GM23248 (cell line): Measurements from ENCODE around the gene MYBPC3. TPM values are rescaled to one million over a fixed set of nuclear protein-coding genes. Genes with fewer than 3 reads are reported as not detected.

Source experiments
- DNase-seq: peaks from one replicate; pipeline ENCODE4 v3.0.0-alpha.2; 2015
- H2AFZ ChIP-seq: fragments of 200-600 bp; sonication (generic); 2 replicates; pipeline ENCODE4 v1.6.1; 2016; ENCODE audit warnings: antibody characterized with exemption
- H3F3A ChIP-seq: fragments of 200-600 bp; sonication (generic); 2 replicates; pipeline ENCODE4 v1.6.1; 2016; ENCODE audit warnings: mild to moderate bottlenecking, antibody characterized with exemption, mixed run types; ENCODE audit not compliant: insufficient read depth
- H3K27ac ChIP-seq: fragments of 200-600 bp; sonication (generic); 2 replicates; pipeline ENCODE4 v1.5.1; 2016; ENCODE audit warnings: mild to moderate bottlenecking
- H3K27me3 ChIP-seq: fragments of 200-600 bp; sonication (generic); replicated peaks from 2 replicates; pipeline ENCODE4 v1.6.1; 2016; ENCODE audit warnings: mild to moderate bottlenecking; ENCODE audit not compliant: insufficient read depth
- H3K36me3 ChIP-seq: fragments of 200-600 bp; sonication (generic); 2 replicates; pipeline ENCODE4 v1.6.1; 2016; ENCODE audit warnings: low read depth, mild to moderate bottlenecking
- H3K4me1 ChIP-seq: fragments of 200-600 bp; sonication (generic); 2 replicates; pipeline ENCODE4 v1.6.1; 2016; ENCODE audit warnings: mild to moderate bottlenecking; ENCODE audit not compliant: insufficient read depth
- H3K4me2 ChIP-seq: fragments of 200-600 bp; sonication (generic); one replicate; pipeline ENCODE4 v1.6.1; 2016; ENCODE audit warnings: mild to moderate bottlenecking; ENCODE audit not compliant: unreplicated experiment
- H3K4me3 ChIP-seq: fragments of 200-600 bp; sonication (generic); 2 replicates; pipeline ENCODE4 v1.5.1; 2016; ENCODE audit warnings: mild to moderate bottlenecking
- H3K79me2 ChIP-seq: fragments of 200-600 bp; sonication (generic); 2 replicates; pipeline ENCODE4 v1.6.1; 2016; ENCODE audit warnings: mild to moderate bottlenecking; ENCODE audit not compliant: insufficient read depth
- H3K9ac ChIP-seq: fragments of 200-600 bp; sonication (generic); 2 replicates; pipeline ENCODE4 v1.6.1; 2016; ENCODE audit warnings: mild to moderate bottlenecking
- H3K9me2 ChIP-seq: fragments of 200-600 bp; sonication (generic); 2 replicates; pipeline ENCODE4 v1.6.1; 2016; ENCODE audit warnings: mixed run types, mild to moderate bottlenecking, moderate library complexity; ENCODE audit not compliant: insufficient read depth
- H3K9me3 ChIP-seq: fragments of 200-600 bp; sonication (generic); one replicate; pipeline ENCODE4 v1.6.1; 2017; ENCODE audit warnings: low read depth
- H4K20me1 ChIP-seq: fragments of 200-600 bp; sonication (generic); 2 replicates; pipeline ENCODE4 v1.6.0; 2016; ENCODE audit not compliant: insufficient read depth
- EZH2 ChIP-seq: fragments of 200-600 bp; sonication (generic); IDR thresholded peaks from 2 replicates; pipeline ENCODE4 v1.6.1; 2018; ENCODE audit warnings: antibody characterized with exemption, mild to moderate bottlenecking; ENCODE audit not compliant: insufficient read depth, poor library complexity, severe bottlenecking
- EZH2phosphoT487 ChIP-seq: fragments of 200-600 bp; sonication (generic); IDR thresholded peaks from 2 replicates; pipeline ENCODE4 v1.6.1; 2018; ENCODE audit warnings: antibody characterized with exemption, moderate library complexity, mild to moderate bottlenecking, low read depth; ENCODE audit not compliant: insufficient read depth
- WGBS, 2 experiments: methylation state at CpG; one replicate each; pipeline ENCODE4 v1.1.6; 2015 to 2017; ENCODE audit warnings: low lambda C conversion rate in 2 of 2, low coverage in 1 of 2; ENCODE audit errors: missing lambda C conversion rate in 2 of 2; 5-methylcytosine and 5-hydroxymethylcytosine counted together
- in situ Hi-C: fragments of 300-500 bp; cut with MboI; formaldehyde crosslinking; loops from 2 replicates; pipeline ENCODE4 v1.15.0; 2020
- polyA plus RNA-seq: library from polyadenylated mRNA; unstranded; fragments of >200 nt; fragmentation: Nextera tagmentation; extraction: Ambion mirVana; gene quantifications from 2 replicates; pipeline ENCODE4 v1.2.1, GENCODE V29; 2016
- total RNA-seq: library from RNA; depleted of rRNA; stranded (reverse); fragments of >200 nt; shearing (Covaris generic); gene quantifications from 2 replicates; pipeline ENCODE4 v1.2.3, GENCODE V29; 2014; rRNA removed

MYBPC3 gene
- total RNA-seq (not detected in 2 replicates), polyA plus RNA-seq (0.08 TPM in 1 of 2 replicates, not detected in the other)

DNA sequence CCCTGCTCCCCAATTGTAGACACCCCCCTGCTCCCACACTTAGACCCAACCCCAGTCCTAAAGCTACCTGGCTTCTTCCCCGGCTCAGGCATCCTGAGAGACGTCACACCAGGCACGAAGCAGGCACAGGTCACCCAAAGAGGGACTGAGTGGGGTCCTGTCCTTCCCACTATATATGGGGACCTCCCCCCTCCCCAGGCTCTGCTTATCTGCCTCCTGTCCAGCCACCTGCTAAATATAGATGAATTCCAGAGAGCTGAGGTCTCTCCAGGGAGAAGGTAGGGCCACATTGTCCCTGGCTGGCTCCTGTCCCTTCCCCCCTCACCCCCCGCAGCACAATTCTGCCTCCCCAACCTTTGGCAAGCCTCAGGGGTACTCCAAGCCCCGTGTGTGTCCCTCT, at the start of gene MYBPC3:
Gene MYBPC3, minus strand, starts transcription at position 147 of the 400 bp plus-strand sequence. Its CDS starts 55 bp downstream, at position 92.
- Histone ChIP-seq H3K27me3 (no peaks in the 10 kb centered on the region), H4K20me1 (no peaks in the 10 kb centered on the region), H3K4me1 (no peaks in the 10 kb centered on the region), H3K4me2 (no peak within 1 kb of the TSS), H3F3A (0 out of 2 replicates have a peak, but pooled peaks cover 5% of the 10 kb centered on the region), H3K9ac (no peak within 1 kb of the TSS), H3K9me3 (no peaks in the 10 kb centered on the region), H3K36me3 (no peaks in the 10 kb centered on the region), H2AFZ (no peak within 1 kb of the TSS), H3K4me3 (no peak within 1 kb of the TSS), H3K27ac (no peak within 1 kb of the TSS), H3K79me2 (no peaks in the 10 kb centered on the region), H3K9me2 (no peaks in the 10 kb centered on the region)
- DNase-seq: no peak
- in situ Hi-C loops: no loop called here
- no peak for TF ChIP-seq EZH2
- TF ChIP-seq EZH2phosphoT487: no peak
- WGBS, 2 experiments: 66 to 72% methylated on average over 5 of the region's 5 CpGs

DNA sequence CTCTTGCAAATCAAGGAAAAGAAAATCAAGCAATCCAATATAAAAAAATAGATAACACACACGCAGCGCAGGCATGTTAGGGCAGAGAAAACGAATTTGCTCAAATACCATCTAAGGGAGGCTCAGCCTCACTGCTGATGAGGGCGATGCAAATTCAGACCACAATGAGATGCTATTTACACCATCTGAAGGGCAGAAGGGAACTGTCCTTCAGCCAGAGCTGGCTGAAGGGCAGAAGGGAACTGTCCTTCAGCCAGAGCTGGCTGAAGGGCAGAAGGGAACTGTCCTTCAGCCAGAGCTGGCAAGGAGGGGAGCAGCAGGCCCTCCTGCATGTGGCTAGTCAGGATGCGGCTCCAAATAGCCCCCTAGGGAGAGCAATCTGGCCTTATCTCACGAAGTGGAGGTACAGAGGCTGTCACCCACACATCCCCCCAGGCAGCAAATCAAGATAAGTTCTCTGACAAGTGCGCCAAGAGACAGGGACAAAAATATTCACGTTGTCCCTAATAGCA, 48.3 kb upstream of the MYBPC3 start:
- Histone ChIP-seq H3K4me2 (peak overlapping the region; percentile 23), H3K9ac (0 out of 2 replicates have a peak overlapping the region, but pooled peaks have one; percentile 21), H3K27me3 (no peaks in the 10 kb centered on the region), H3K36me3 (no peaks in the 10 kb centered on the region), H3F3A (peaks cover 5% of the 10 kb centered on the region; the same call in 1 of the 2 replicates), H3K9me2 (no peaks in the 10 kb centered on the region), H3K4me1 (no peaks in the 10 kb centered on the region), H4K20me1 (no peaks in the 10 kb centered on the region), H3K4me3 (no peak overlapping the region), H3K9me3 (no peaks in the 10 kb centered on the region), H3K27ac (no peak overlapping the region), H2AFZ (peak overlapping the region; percentile 75; the same call in 1 of the 2 replicates), H3K79me2 (no peaks in the 10 kb centered on the region)
- TF ChIP-seq EZH2: no peak
- TF ChIP-seq EZH2phosphoT487: no peak
- in situ Hi-C loops: no loop called here
- 30 to 31% methylated on average over 8 of the region's 8 CpGs for WGBS, 2 experiments
- peak; percentile 24 for DNase-seq

DNA sequence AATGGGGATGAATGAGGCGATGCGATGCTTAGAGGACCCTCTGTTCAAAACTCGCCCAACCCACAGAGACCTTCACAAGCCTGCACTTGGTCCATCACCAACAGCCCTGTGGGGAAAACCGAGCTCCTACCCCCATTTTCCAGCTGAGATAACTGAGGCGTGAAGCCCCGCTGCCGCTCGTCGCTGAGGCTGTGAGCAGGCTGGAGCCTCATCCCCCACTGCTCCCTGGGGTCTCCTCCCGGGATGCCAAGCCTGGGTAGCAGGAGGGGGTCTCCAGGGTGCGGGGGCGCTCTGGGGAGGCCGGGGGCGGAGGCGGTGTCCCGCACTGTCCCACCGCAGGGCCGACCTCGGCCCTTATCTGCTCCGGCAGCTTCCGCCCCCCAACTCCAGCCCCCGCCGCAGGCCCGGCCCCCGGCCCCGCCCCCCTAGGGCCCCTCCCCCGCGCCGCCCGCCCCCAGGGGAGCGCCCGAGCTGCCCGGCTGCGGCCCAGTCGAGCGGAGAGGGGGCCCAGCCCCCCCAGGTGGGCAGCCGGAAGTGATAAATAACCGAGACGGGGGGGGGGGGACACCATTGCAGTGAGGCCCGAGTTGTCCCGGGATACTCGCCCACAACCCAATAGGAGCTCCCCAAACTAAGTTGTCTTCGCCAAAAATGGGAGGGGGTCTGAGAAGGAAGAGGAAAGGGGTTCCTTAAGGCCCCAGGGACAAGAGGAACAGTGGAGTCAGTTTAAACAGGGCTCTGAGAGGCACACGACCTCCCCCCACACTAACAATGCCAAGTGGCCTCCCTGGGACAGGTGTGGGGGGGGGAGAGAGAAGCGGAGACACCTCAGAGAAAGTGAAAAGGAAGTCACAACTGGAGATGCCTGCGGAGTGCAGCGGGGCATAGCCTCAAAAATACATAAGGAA, 47.6 kb upstream of the MYBPC3 start:
- WGBS, 2 experiments: 11 to 15% methylated on average over 20 to 23 of the region's 47 CpGs
- Histone ChIP-seq H3K4me3 (peak overlapping the region; percentile 61), H3K9ac (peak overlapping the region; percentile 46), H3K9me2 (no peaks in the 10 kb centered on the region), H3K79me2 (no peaks in the 10 kb centered on the region), H2AFZ (peak overlapping the region; percentile 75), H4K20me1 (no peaks in the 10 kb centered on the region), H3K4me2 (peak overlapping the region; percentile 23), H3K27ac (no peak overlapping the region), H3K4me1 (no peaks in the 10 kb centered on the region), H3F3A (peaks cover 5% of the 10 kb centered on the region; the same call in 1 of the 2 replicates), H3K9me3 (no peaks in the 10 kb centered on the region), H3K27me3 (no peaks in the 10 kb centered on the region), H3K36me3 (no peaks in the 10 kb centered on the region)
- DNase-seq: no peak
- no peak for TF ChIP-seq EZH2phosphoT487
- TF ChIP-seq EZH2: no peak
- in situ Hi-C loops: no loop called here

DNA sequence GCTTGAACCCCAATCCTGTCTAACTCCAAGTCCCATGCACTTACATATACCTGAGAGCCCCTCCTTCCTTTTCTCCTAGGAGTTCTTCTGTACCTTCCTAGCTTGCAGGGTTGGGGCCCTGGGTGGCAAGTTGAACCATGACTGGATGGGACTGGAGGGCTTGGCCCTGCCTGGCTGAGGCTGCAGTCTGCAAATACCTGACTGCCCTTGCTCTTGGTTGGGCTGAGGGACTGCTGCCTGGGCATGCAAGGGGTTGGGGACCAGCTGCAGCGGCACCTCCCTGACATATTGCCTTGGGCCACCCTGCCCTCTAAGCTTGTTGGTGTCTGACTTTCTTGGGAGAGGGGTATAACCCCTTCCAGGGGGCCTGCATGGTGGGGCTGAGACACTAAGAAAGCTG, 46.0 kb upstream of the MYBPC3 start:
- Histone ChIP-seq H4K20me1 (no peaks in the 10 kb centered on the region), H3K27ac (no peak overlapping the region), H2AFZ (no peak overlapping the region), H3K4me2 (no peak overlapping the region), H3K9me2 (no peaks in the 10 kb centered on the region), H3K4me1 (no peaks in the 10 kb centered on the region; the same call in 1 of the 2 replicates), H3K27me3 (no peaks in the 10 kb centered on the region), H3K4me3 (no peak overlapping the region), H3K36me3 (no peaks in the 10 kb centered on the region), H3K9me3 (no peaks in the 10 kb centered on the region), H3F3A (peaks cover 5% of the 10 kb centered on the region; the same call in 1 of the 2 replicates), H3K9ac (no peak overlapping the region), H3K79me2 (no peaks in the 10 kb centered on the region)
- in situ Hi-C loops: no loop called here
- no peak for TF ChIP-seq EZH2phosphoT487
- no peak for TF ChIP-seq EZH2
- WGBS, 2 experiments: 100% methylated on average over 1 of the region's 1 CpG
- no peak for DNase-seq
